HG02840 (cell line): Measurements from ENCODE around the gene TRIM62.

Source experiments
- ATAC-seq: cut with Tn5 transposase; IDR thresholded peaks from one replicate; pipeline ENCODE4 v1.9.1; 2021; ENCODE audit warnings: mild to moderate bottlenecking, moderate library complexity, moderate number of reproducible peaks; ENCODE audit not compliant: unreplicated experiment, low FRiP score

TRIM62 gene

DNA sequence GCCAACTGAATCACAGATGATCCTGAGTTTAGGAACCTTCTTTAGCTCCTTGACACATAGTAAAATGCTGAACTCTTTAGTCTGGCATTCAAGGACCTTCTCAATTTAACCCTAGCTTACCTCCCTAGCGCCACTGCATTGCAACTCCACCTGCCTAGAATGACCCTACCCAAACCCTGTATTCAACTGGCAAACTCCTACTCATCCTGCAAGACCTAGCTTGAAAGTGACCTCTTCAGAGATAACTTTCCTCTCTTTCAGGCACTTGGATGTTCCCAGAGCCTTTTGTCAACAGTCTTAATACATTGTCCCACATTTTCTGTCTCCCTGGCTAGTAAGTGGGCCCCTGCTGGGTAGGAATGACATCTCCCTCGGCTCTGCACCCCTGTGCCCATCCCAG lies 19.7 kb downstream of the TRIM62 start:
- no peak for ATAC-seq

DNA sequence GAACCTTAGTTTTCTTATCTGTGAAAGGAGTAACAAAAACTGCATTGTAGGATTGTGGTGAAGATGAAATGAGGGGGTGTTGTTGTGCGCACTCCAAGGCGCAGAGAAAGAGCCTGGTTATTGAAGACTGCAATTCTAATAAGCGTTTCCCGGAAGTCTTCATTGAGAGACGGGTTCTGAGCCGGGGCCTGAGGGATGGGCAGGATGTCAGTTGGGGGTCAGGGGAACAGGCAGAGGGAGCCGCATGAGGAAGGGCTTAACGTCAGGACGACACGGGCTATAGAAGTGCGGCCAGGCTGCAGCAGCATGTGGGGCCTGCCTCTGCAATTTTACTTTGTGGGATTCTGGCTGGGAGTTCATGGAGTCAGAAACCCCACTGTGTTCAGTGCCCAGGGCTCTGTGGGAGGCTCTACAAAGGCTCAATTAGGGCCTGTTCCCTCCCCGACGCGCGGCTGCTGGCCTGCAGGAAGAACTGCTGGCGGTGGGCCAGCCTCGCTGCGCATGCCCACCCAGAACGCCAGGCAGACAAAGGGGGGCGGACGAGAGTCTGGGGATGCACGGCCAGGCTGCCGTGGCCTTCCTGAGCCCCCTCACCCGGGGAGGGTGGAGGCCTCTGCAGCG lies 20.7 kb downstream of the TRIM62 start:
- no peak for ATAC-seq

DNA sequence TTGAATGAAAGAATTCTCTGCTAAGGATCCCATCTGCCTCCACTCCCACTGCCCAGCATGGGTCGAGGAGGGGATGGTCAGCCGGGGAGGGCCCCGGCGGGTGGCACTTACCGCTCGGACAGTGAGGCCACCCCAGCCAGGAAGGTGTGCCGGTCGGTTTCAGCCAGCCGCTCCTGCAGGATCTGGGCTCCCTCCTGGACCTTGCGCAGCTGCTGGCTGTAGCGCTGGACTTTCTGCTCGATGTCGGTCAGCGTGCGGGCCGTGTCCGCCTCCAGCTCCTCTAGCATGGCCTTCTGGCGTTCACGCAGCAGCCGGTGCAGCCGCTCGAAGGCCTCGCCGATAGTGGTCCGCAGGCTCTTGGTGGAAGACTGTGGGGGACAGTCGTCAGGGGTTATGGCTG lies 22.3 kb downstream of the TRIM62 start:
- no peak for ATAC-seq

DNA sequence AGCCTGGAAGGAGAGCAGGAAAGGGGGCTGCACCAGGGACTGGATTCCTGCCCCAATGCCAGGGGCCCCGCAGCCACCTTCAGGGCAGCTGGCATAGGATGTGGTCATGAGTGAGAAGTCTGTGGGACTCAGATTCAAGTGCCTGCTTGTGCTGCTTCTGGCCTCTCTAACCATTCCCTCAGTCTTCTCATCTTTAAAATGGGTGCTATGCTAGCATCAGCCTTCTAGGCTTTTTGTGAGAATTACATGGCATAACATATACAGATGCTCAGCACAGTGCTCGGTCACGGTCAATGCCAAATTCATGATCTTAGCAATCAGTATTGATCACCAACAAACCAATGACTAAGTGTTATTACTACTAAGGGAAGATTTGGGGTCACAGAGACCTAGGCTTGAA lies 23.5 kb downstream of the TRIM62 start:
- ATAC-seq: no peak

DNA sequence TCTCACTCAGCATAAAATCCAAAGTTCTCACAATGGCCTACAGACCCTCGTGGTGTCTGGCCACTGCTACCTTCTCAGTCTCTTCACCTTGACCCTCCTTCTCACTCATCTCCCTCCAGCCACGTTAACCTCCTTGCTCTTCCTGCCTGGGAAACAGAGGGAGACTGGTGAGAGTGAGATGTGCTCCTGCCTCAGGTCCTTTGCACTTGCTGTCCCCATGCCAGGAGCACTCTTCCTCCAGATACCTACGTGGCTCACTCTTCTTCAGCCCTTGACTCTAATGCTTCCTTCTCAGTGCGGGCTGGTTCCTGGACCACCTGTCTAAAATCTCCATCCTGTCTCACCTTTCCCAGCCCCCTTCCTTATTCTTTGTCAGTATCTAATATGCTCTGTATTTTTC lies 24.7 kb downstream of the TRIM62 start:
- no peak for ATAC-seq

DNA sequence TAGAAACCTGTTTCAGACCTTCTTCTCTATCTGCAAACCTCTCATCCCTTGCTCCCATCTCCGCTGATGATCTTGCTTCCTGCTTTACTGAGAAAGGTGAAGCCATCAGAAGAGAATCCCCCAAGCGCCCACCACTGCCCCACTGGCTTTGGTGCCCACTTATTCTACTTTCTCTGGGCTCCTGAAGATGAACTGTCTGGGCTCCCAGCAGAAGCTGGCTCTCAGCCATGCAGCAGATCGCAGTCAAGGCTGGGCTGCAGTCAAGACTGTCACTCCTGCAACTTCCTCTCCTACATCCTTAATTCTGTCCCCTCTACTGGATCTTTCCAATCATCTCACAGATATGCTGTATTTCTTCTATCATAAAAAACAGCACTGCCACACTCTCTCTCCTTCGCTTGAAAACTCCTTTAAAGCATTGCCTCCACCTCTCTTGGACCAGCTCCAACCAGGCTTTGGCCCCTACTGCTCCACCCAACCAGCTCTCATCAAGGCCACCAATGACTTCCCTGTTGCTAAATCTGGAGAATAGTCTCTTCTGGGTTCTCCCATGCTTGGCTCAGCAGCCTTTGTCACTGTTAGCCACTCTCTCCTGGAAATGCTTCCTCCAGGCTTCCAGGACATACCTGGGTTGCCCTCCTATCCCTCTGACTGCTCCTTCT lies 25.8 kb downstream of the TRIM62 start:
- no peak for ATAC-seq

DNA sequence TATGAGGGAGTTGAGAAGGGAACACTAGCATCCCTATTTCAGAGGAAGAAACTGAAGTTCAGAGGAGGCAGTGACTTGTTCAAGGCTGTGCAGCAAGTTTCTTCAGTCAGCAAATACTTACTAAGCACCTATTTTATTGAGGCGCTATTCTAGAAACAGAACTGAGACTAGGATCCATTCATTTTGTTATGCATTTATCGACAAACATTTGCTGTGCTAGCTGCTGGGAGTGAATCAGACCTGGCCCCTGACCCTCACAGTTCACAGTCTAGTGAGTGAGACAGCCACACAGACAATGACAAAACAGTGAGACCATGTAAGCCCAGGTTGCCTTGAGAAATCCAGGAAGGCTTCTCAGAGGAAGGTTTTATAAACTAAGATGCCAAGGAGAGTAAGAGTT lies 28.2 kb downstream of the TRIM62 start:
- ATAC-seq: no peak

DNA sequence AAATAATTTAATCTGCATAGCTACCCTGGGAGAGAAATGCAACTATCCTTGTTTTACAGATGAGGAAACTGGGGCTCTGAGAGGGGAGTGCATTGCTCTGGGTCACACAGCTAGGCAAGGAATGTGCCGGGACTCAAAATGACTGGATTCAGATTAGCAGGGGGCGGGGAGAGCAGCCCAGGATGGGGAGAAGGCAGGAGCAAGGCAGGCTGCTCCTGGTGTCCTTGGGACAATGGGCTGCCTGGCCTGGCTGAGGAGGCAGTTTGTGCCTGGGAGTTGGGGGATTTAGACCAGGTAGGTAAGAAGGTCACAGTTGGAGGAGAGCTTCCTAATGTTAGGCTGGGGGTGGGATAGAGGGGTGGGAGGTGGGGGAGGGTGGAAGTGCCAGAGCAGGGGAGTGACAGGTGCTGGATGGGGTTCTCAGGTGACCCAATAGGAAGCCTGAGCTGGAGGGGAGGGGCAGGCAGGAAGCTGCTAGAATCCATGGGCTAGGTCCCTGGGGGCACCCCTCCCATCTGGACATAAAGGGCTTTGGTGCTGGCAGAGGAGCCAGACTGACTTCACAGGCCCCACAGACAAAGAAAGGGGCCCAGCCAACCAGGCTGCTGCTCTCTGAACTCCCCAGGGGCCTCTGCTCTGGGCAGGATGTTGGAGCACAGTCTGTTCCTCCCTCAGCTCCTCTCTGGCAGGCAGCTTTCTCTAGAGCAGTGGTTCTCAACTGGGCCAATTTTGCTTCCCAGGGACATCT lies 29.0 kb downstream of the TRIM62 start:
- no peak for ATAC-seq

DNA sequence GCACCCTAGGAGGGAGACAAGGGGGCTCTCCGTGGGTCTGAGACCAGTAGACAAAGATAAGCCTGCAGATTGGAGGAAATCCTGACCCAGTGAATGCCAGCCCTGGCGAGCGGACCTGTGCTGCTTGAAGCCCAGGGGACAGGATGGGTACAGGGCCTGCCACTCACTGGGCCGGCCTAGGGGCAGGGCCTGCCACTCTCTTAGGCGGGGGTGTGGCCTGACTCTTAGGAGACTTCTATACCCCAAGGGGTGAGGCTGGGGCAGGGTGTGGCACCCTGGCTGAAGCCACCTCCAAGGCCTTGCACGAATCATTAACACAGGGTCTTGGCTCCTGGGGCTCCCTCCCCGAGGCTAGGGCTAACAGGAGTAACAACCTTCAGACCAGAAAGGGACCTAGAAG lies 30.7 kb downstream of the TRIM62 start:
- ATAC-seq: no peak

DNA sequence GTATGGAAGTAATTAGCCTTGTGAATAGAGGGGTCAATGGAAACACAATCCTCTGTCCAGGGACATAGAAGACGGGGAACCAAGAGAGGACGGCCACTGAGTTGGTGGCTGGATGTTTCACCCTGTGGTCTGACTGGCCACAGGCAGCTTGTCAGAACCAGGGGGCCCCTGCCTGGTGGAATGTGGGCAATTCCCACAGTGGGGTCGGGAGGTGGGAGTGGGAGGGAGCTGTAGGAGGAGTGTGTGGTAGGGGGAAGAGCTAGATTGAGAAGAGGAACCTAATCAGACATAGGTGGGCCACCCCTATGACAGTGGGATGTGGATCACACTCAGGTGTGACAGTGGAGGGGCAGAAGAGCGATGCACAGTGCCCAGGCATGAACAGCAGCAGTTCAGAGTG lies 31.3 kb downstream of the TRIM62 start:
- ATAC-seq: no peak

DNA sequence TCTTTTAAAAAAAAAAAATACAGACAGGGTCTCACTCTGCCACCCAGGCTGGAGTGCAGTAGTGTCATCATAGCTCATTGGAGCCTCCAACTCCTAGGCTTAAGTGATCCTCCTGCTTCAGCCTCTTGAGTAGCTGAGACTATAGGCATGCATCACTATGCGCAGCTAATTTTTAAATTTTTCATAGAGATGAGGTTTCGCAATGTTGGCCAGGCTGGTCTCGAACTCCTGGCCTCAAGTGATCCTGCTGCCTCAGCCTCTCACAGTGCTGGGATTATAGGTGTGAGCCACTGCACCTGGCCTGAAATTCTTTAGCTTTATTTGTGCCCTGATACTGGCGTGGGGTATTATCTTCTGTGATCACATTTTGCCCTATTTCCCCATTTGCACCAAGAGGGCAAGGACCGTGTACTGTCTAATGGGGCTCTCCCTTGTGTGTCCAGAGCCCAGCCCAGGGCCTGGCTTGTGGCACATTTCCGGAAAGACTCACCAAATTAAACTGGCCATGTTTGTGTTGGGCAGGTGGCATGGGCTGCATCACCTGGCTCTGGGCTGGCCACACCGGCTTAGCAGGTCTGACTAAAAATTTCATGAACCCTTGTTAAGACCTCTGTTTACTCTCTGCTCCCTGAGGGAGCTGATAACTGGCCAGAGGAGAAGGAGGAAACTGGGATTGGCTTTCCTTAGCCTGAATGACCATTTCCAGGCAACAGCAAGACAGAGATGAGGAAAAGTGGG lies 32.2 kb downstream of the TRIM62 start:
- no peak for ATAC-seq

DNA sequence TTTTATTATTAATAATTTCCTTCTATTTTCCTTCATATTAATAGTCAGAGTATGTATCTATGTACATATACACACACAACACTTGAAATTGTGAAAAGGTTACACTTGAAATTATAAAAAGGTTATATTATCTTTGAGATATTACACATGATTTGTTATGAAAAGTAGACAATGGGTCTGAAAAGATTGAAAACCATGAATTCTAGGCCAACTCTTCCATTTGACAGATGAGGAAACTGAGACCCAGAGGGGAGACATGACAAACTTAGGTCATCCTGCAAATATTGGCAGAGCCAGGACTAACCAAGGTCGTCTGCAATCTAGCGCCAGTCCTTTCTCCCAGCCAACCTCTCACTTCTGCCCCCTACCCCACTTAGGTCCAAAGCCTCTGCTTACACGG lies 33.2 kb downstream of the TRIM62 start:
- no peak for ATAC-seq

DNA sequence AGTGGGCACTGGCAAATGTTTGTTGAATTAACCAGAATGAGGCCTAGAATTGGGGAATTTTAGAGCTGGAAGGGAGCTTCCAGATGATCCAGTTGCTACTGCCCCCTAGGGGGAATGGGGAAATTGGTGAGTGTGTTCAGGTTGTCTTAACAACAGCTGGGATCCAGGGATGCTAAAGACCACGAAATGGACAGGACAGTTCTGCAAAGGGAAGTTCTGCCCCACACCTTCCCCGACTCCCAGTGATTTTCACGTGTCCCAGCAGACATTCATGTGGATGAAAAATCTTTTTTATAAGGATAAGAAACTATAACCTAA lies 33.9 kb downstream of the TRIM62 start:
- no peak for ATAC-seq

DNA sequence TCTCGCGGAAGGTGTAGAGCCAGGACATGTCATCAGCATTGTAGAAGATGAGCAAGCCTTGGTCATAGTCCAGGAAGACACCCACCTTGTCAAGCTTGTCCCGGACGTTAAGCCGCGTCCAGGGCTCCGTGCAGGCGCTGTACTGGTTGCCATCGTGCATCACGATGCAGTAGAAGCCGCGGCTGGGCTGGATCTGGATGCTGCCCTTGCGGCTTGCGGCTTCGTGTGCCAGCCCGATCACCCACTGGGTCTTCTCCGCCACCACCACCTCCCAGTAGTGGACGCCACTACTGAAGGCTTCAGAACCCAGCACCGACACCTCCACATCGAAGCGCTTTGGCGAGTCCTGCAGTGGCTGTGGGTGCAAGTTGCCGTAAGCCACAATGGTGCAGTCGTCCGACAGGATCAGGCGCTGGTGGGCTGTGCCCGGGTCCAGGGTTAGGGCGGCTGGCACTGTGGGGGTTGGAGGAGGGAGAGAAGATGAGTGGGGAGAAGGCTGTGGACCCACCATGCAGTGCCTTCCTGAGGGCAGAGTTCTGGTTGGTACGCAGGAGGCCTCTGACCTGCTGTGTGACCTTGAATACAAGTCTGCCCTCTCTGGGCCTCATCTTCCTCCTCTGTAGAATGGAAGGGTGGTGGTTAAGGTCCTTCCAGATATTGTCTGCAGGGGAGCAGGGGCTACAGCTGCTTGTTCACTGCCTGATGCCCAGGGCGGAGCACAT lies 34.4 kb downstream of the TRIM62 start:
- ATAC-seq: no peak

DNA sequence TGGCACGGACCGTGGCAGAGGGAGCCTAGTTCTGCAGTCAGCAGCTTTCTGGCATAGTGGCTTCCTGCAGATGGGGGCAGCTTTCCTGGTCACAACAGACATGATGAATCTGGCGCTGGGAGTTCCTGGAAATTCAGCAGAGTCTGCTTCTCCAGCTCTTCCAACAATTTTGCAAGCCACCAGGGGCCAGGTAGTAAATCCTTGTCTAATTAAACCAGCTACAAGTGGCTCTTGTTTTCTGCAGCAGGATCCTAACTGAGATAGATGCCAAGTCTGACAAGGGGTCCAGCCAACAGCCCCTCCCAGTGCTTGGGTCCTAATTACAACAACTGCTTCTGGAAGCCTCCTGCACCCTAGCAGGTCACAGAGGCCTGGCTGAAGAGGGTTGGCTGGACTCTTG lies 35.8 kb downstream of the TRIM62 start:
- ATAC-seq: no peak

DNA sequence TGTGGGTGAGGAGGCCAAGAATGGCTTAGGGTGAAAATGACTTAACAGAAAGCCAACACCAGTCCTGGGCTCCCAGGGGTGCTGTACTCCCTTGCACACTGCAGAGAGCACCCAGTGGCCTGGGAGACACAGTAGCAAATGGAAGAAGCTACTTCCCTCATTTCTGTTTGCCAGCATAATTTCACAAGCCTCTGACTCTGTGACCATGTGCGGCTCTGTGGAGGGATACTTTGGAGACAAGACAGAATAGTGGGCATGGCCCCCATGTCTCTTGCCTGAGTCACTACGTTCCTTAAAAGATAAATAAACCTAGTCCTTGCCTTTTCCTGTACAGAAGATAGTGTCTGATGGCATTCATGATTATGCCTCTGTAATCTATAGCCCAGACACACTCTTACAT lies 38.1 kb downstream of the TRIM62 start:
- no peak for ATAC-seq

DNA sequence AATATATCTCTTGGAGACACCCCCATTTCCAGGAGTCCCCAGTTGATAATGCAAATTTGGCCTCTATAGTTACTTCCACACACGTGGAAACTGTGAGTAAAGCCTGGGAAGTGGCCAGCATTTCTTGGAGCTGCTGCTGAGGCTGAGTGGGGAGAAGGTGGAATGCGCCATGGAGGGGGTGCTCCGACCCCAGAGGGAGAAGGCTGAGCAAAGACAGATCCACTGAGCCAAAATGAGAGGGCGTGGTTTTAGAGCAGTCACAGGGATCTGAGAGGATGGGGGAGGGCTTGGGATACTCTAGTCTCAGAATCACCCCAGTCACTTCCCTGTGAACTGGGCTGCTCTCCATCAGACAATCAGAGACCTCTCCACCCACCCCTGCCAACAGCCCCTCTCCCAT lies 38.7 kb downstream of the TRIM62 start:
- ATAC-seq: no peak

DNA sequence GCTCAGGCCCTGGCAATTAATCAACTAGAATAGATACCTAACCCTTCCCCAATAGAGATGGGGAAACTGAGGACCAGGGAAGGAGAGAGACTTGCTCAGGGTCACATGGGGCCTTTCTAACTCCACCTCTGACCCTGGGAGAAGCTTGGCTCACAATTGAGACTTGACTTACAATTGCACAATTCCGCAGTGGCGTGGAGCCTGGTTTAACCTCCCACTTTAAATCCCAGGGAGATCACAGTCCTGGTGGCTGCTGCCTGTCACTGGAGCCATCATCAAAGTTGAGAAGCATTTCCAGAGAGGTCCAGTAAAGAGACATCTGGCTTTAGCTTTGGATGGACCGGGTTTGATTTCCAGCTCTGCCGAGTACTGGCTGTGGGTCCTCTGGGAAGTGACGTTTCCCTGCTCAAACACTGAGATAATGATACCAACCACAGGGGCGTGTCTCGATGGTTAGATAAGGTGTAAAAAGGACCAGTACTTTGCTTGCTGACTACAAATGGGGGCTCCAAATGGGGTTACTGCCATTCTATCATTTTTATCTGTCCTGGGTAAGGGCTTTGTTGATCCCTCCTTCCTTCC lies 39.3 kb downstream of the TRIM62 start:
- no peak for ATAC-seq

DNA sequence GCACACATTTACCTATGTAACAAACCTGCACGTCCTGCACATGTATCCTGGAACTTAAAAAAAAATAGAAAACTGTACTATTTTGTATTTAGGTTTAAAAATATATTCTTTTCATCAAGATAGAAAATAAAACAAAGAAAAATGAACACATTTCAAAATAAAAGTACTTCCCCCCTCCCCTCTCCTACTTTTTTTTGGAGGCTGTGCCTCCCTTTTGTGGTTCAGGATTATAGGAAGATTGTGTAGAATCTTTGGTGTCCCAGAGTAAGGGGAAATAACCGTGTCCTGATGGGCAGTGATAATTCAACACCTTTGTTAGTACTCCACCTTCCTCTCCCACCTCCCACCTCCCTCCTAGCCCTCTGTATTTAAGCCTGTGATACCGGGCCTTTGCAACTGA lies 40.1 kb downstream of the TRIM62 start:
- no peak for ATAC-seq

DNA sequence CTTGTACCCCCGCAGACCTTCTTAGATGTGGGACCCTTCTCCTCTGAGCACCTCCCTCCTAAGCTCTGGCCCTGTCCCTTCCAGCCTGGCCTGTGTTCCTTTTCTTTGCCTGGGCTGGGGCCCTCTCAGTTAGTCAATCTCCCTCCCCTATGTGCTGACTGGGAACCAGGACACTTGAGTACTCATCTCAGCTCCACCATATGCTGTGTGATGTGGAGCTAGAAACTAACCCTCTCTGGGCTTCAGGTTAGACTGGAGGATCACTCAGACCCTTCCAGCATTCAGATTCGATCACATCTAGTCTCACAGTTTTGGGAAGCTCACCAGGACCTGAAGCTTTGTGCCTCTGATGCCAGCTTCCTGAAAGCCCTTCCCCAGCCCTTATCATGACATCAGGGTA lies 40.6 kb downstream of the TRIM62 start:
- ATAC-seq: no peak
